GM21825 (cell line): ENCODE data around the gene OPA3.
A peak's percentile ranks its signal among the peaks of the same experiment; 100 is the strongest.

Experiments
- ATAC-seq: cut with Tn5 transposase; IDR thresholded peaks from one replicate; pipeline ENCODE4 v1.9.1; 2021; ENCODE audit warnings: mild to moderate bottlenecking, moderate library complexity; ENCODE audit not compliant: unreplicated experiment

Gene OPA3

GRCh38 chr19:45505996-45506245 is 78.7 kb downstream of the OPA3 start:
- no peak for ATAC-seq

- no peak for ATAC-seq
Measured at GRCh38 chr19:45505151-45505995, 79.2 kb downstream of the OPA3 start.

GRCh38 chr19:45503909-45504308 is 80.7 kb downstream of the OPA3 start:
- ATAC-seq, result no peak

GRCh38 chr19:45502111-45502510 is 82.5 kb downstream of the OPA3 start:
- no peak for ATAC-seq

DNA sequence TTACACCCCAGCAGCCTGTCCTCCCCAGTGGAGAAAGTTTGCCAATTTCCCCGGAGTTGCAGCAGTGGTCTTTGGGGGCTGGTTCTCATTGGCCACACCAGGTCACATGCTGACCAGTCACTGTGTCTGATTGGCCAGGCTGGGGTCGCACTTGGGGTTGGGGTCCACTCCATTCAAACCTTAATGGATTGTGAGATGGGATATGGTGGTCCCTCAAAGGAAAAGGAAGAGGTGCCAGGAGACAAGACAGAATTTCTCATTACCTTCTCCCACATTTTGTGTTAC is 82.9 kb downstream of the OPA3 start:
- no peak for ATAC-seq

DNA sequence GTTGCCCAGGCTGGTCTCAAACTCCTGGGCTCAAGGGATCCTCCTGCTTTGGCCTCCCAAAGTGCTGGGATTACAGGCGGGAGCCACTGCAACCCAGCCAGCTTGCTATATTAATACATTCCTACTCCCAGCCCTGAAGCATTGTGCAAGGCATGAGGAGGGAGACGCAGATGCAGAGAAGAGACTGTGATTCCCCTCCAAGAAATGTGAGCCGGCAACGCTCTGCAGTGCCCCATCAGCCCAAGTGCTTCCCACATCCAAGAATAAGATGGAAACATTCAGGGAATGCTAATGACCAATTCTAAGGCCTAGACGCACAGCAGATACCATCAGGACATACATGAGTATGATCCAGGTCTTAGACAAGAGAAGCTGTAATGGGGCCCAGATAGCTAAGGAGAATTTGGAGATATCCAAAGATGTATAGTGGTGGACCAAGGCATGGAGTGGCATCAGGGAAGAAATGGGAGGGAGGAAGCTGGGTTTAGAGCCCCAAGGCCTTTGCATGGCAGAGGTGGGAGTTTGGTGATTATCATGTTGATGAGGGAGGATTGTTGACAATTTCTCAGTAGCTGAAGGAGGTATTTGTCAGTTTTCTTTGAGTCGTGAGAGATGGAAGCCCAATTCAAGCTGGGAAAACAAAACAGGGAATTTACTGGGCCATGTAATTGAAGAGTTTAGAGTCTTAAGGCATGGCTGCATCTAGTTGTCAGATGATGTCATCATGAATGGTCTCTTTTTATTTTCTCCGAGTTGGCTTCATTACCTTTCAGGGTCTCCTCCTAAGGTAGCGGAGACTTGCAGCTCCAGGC is 83.5 kb downstream of the OPA3 start:
- ATAC-seq, result no peak

DNA sequence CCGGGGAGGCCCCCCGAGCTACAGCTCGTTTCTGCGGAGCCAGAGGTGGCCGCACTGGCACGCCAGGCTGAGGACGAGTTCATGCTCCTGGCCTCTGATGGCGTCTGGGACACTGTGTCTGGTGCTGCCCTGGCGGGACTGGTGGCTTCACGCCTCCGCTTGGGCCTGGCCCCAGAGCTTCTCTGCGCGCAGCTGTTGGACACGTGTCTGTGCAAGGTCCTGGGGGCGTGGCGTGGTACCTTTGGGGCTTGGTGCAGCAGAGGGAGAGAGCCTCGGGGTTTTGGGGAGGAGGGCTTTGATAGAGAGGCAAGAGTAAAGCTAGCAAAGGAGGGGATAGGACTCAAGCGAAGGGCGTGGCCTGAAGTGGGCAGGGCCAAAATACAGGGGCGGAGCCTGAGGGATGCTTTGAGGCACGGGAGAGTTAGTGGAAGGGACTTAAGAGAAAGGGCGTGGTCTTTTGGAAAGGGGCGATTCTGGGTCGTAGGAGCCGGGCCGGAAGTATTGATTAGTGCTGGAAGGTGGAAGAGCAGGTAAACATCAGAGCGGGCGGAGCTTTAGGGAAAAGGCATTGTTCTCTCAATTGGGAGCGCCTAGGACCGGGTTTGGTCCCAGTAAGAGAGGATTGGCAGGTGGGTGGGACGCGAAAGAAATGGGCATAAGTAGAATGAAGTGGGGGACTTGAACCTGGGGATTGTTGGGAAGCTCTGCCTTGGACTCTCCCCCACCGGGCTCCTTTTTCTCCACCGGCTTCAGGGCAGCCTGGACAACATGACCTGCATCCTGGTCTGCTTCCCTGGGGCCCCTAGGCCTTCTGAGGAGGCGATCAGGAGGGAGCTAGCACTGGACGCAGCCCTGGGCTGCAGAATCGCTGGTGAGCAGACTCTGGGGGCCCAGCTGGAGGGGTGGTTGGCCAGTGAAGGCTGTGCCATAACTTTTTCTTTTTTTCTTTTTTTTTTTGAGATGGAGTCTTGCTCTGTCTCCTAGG is 85.1 kb downstream of the OPA3 start:
- ATAC-seq, result no peak

- no peak for ATAC-seq
Measured at GRCh38 chr19:45498411-45499195, 86.0 kb downstream of the OPA3 start, which contains the start of gene PPM1N. TSS of gene PPM1N (plus strand) at chr19:45498443. CDS start at chr19:45498473, 30 bp downstream.

- no peak for ATAC-seq
Measured at GRCh38 chr19:45497791-45498190, 86.8 kb downstream of the OPA3 start.

DNA sequence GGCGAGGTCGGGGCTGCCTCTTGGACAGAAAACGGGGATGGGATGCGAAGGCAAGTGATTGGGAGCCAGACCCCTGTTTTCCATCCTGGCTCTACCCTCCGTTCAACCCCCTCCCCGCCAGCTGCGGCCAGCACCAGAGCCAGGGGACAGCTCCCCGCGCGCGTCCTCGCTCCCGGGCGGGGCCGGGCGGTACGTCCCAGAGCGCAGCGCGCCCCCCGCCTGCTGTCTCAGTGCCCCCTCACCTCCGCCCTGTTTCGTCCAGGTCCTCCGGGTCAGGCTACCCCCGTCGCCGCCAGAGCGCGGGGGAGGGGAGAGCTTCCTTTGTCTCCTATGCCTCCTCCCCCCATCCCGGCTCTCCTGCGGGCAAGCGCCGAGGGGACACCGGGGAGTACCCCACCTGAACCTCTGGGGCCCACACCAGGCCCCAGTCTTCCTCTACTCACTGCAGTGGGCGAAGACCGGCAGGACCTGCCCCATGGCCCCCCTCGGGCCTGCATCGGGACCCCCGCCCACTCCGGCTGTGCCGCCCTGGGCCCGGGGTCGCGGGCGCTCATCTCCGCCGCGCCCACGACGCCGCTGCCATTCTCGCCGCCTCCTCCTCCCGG is 88.2 kb downstream of the OPA3 start:
- ATAC-seq, result peak; percentile 9

DNA sequence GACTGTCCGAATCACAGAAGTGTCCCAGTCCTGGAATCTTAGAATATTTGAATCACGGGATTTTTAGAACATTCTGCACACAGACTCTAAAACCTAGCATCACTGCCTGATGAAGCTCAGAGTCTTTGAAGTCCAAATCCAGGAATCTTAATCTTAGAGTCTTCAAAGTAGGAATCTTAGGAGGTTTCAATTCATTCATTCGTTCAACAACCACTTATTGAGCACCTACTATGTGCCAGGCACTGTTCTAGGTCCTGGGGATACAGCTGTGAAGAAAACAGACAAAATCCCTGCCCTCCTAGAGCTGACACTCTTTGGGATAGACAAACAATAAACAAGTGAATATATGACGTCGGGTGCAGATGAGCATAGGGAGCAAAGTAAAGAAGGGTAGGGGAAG is 89.4 kb downstream of the OPA3 start:
- ATAC-seq, result no peak

DNA sequence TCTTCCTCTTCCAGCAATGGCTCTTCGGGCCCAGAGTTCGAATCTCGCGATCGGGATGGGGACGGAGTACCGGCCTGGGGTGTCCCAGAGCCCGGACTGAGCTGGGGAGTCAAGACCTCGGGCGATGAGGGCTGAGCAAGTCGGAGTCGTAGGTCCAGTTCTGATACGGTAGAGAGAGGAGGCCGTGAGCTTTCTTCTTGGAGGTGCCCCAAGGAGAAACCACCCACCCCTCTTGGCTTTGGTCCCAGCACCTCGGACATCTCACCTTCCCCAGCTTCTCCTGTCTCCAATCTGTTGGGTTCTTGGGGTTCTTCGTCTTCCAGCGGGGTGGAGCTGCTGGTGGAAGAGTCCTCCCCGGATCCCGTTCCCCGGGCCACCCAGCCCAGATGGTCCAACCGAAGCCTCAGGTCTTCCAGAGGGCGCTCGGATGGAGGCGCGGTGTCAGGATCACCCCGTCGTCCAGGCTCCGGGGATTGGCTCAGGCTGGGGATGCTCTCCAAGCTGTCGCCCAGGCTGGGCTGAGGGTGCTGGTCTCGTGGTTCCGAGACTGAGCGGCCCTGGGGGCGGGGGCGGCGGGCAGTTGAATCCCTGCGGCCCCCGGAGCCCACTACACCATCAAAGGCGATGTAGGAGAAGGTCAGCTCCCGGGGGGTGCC is 90.2 kb downstream of the OPA3 start:
- ATAC-seq, result no peak

DNA sequence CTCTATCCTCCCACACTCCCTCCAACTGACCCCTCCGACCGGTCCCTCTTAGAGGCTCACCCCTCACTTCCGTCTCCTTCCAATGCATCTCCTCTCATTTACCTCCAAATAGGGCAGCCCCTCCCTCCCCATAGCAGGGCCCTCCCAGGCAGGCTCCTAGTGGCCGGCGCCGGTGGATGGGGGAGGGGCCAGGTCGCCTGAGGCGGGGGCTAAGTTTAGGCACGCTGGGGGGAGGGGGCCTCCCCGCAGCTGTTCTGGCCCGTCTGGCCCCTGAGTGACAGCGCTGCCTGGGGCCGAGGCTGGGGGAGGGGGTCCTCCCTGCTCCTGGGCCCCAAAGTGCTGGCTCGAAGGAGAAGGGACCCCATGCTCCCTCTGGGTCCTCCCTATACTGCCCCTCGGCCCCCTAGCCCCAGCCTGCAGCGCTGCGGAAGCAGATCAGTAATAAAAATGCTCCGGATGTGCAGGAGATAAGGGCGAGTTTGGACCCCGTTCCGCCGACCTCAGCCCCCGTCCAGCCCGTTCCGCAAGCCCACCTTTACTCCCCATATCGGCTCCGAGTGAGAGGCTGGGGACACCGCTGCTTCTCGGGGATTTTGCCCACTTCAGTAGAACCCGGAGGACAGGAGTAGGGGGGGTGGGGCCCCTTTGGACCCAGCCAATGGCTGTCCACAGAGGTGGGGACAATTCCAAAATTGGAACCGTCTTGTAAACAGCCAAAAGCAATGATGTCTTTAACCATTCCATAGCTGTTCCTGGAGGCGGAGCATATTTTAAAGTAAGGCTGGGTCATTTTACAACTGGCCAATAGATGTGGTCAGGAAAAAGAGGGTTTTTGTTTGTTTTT is 91.8 kb downstream of the OPA3 start:
- ATAC-seq, result no peak

GRCh38 chr19:45492137-45492626 is 92.4 kb downstream of the OPA3 start:
- no peak for ATAC-seq

- ATAC-seq, result no peak
Measured at GRCh38 chr19:45489216-45489855, 95.3 kb downstream of the OPA3 start.

GRCh38 chr19:45488708-45489107 is 95.9 kb downstream of the OPA3 start:
- no peak for ATAC-seq

GRCh38 chr19:45485305-45486077 is 99.1 kb downstream of the OPA3 start:
- peak; percentile 90 for ATAC-seq
